MM.1S (cell line): ENCODE data around the gene NUDT22.

ENCODE experiments used
- CTCF ChIP-seq: fragments of 300-600 bp; sonication (generic); IDR thresholded peaks from 2 replicates; pipeline ENCODE4 v1.5.1; 2016; ENCODE audit warnings: antibody characterized with exemption, low read length, mixed read lengths
- EZH2 ChIP-seq: fragments of 300-600 bp; sonication (generic); optimal IDR thresholded peaks from 2 replicates; pipeline ENCODE3; 2017; ENCODE audit warnings: low read depth, mild to moderate bottlenecking, antibody characterized with exemption, low read length, mixed read lengths
- EZH2phosphoT487 ChIP-seq: fragments of 300-600 bp; sonication (generic); IDR thresholded peaks from 2 replicates; pipeline ENCODE4 v1.6.1; 2018; ENCODE audit warnings: antibody characterized with exemption, low read length

- TF ChIP-seq CTCF (no peak), EZH2 (no peak), EZH2phosphoT487 (no peak)
Measured at GRCh38 chr11:64263021-64263946, 37.2 kb downstream of the NUDT22 start.
